ENCODE results near the gene ONECUT1.

The ONECUT1 gene

DNA sequence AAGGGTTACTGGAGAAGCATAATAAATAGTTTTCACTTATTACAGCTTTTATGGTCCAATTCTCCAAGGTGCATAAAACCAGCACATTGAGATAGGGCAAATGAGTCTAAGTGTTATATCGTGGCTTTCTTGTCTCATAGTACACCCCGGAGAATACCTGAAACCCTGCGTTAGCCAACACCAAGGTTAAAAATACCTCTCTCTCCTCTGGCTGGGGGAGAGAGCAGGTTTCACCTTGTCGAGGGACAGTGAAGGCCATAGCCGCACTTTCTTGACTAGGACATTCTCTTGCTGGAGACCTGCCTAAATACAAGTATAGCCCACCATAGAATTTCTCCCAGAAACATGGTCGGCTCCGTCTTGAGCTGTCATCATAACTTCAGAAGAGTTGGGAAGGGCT, 59.5 kb downstream of the ONECUT1 start:
- no peak for DNase-seq

DNA sequence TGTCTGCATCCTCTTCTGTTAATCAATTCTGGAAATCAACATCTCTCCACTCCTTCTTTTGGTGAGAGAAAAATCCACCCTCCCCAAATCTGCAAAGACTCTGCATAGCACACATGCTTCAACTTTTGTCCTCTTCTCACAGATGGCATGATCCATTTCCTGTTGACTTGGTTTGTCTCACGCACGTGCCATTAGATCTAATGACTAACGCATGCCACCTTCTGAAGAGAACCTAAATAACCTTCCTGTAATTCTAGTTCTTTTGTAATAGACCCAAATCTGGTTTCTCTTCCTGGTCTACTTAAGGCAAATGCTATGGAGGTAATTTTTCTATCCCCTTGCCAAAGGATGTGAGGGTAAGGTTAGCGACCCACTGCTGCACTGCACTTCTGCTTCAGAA, 60.0 kb downstream of the ONECUT1 start:
- DNase-seq, result peak; percentile 70

- DNase-seq, result no peak
These were observed 61.2 kb downstream of the ONECUT1 start for GRCh38 chr15:52728899-52729298.

- no peak for DNase-seq
These were observed 62.3 kb downstream of the ONECUT1 start for GRCh38 chr15:52727815-52728214.

GRCh38 chr15:52726195-52726594, 63.9 kb downstream of the ONECUT1 start:
- DNase-seq, result no peak

- DNase-seq, result no peak
These were observed 71.6 kb downstream of the ONECUT1 start for GRCh38 chr15:52718551-52718950.

DNA sequence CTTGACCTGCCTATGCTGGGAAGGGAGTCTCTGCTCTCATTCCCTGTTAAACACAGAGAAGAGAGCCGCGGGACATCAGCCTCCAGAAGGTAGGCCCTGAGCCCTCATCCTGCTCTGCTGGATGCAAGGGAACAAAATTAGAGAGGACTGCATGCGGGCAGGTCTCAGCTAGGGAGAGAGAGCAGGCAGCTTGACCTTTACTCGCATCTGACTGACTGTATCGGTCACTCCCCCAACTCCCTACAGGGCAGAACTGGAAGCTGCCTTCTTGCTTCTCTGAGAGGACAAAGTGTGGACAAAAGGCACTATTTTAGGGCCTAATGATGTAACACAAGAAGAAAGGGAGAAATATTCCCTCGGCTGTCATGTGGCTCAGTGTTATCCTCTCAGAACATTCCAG, 72.2 kb downstream of the ONECUT1 start:
- DNase-seq, result no peak

- DNase-seq, result no peak
These were observed 72.7 kb downstream of the ONECUT1 start for GRCh38 chr15:52717481-52717880.

GRCh38 chr15:52716536-52716935, 73.6 kb downstream of the ONECUT1 start:
- DNase-seq, result no peak

DNA sequence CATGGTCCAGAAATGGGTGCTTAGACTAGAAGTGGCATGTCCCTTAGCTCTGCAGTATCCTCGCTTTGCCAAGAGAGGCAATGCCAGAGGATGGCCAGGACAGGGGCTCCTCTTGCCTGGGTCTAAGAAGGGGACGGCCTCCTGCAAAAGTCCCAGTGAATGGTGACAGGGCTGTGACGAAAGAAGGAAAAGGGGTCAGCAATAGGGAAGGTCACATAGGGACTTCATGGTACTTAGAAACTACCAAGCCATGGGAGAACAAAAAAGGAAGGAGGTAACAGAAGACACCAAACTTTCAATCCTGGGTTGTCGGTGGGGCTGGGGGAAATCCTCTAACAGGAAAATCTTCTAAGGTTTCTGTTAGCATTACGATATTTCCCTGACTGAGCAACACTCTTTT, 74.7 kb downstream of the ONECUT1 start:
- DNase-seq, result no peak

DNA sequence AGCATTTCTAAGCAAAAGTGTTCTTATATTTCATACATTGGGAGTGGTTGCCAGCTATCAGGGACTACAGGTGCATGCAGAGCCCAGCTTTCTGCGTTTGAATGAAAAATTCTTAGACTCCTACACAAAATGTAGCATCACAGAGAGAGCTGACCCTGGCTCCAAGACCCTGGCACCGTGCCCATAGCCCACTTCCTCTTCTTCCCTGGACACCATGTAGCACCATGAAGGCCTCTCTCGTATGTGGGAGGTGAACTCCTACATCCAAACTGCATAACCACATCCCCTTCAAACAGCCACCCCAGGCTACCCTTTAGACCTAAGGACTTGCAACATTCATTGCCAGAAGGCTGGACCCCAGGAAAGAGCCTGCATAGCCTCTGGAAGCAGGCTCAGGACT, 75.2 kb downstream of the ONECUT1 start:
- no peak for DNase-seq

- no peak for DNase-seq
These were observed 79.3 kb downstream of the ONECUT1 start for GRCh38 chr15:52710708-52711389.

DNA sequence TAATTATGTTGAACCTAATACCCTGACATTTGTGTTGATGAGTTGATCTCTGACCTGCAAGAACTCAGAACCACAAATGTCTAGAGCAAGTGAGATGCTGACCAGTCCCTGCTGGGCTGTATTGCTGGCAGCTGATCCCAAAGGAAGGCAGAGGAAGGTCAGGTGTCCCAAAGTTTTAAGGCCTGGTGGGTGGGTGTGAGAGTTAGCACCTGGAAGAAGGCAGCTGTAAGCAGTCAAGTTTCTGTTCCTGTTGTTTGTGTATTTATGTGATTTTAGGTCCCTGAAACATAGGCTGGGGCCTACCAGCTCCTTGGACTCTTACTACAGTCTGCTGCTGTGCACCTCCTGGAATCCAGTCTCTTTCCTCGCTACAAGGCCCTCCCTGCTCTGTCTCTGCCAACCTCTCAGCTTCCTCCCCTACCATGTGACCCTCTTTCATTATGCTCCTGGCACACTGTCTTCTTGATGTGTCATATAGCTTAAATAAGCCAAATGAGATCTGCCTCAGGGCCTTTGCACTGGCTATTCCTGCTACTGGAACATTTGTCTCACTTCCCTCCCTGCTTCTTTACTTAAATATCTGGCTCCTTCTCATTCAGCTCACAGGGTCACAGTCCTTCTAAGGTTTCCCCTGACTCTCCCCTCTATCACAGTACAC, 80.0 kb downstream of the ONECUT1 start:
- no peak for DNase-seq

- DNase-seq, result no peak
These were observed 80.8 kb downstream of the ONECUT1 start for GRCh38 chr15:52709187-52709981.

All from CD4-positive, alpha-beta T cell treated with Interleukin-12 subunit alpha and Interleukin-12 subunit beta, for 1 hour (primary cell).